PC-3 (cell line): Measurements from ENCODE around the gene SLIT1. TPM values are rescaled to one million over a fixed set of nuclear protein-coding genes. Genes with fewer than 3 reads are reported as not detected.

ENCODE experiments used
- ATAC-seq: fragments of 200-7000 bp; cut with Tn5 transposase; 2 replicates; pipeline ENCODE4 v1.9.1; 2020; ENCODE audit warnings: mild to moderate bottlenecking, moderate library complexity
- BruUV-seq: library from RNA; stranded (reverse); fragments of 400-500 nt; replicated peaks from 2 replicates; lab custom pipeline; 2021; lab: Mats Ljungman, UMichigan
- CTCF ChIA-PET: fragments of 300-600 bp; sonication (Branson Sonifier 250); formaldehyde crosslinking; loops from one replicate; lab custom pipeline; 2022; ENCODE audit warnings: antibody characterized with exemption; lab: Charles Lee
- POLR2A ChIA-PET: fragments of 300-600 bp; sonication (Branson Sonifier 250); formaldehyde crosslinking; loops from one replicate; lab custom pipeline; 2022; ENCODE audit warnings: antibody characterized with exemption; ENCODE audit not compliant: unreplicated experiment; lab: Charles Lee
- DNase-seq: peaks from one replicate; pipeline ENCODE4 v3.0.0-alpha.2; 2015
- H2AFZ ChIP-seq: fragments of 300-600 bp; sonication (generic); 2 replicates; pipeline ENCODE4 v1.6.0; 2016; ENCODE audit warnings: antibody characterized with exemption, low read length
- H3F3A ChIP-seq: fragments of 300-600 bp; sonication (generic); one replicate; pipeline ENCODE4 v1.6.0; 2017; ENCODE audit warnings: antibody characterized with exemption, low read length, control low read depth, mild to moderate bottlenecking; ENCODE audit not compliant: unreplicated experiment
- H3K27ac ChIP-seq: fragments of 300-600 bp; sonication (generic); 2 replicates; pipeline ENCODE4 v1.5.1; 2016; ENCODE audit warnings: mild to moderate bottlenecking, low read length
- H3K27me3 ChIP-seq: fragments of 300-600 bp; sonication (generic); 2 replicates; pipeline ENCODE4 v1.6.1; 2016; ENCODE audit warnings: low read length, mixed read lengths
- H3K36me3 ChIP-seq: fragments of 300-600 bp; sonication (generic); 2 replicates; pipeline ENCODE4 v1.6.1; 2016; ENCODE audit warnings: low read depth, mixed run types, low read length, mixed read lengths
- H3K4me1 ChIP-seq: fragments of 300-600 bp; sonication (generic); 2 replicates; pipeline ENCODE4 v1.5.1; 2016; ENCODE audit warnings: low read length; ENCODE audit not compliant: insufficient read depth
- H3K4me2 ChIP-seq: fragments of 300-600 bp; sonication (generic); 2 replicates; pipeline ENCODE4 v1.6.0; 2016; ENCODE audit warnings: low read length
- H3K4me3 ChIP-seq: fragments of 300-600 bp; sonication (generic); 2 replicates; pipeline ENCODE4 v1.5.1; 2016; ENCODE audit warnings: mild to moderate bottlenecking, low read length, mixed read lengths
- H3K79me2 ChIP-seq: fragments of 300-600 bp; sonication (generic); 2 replicates; pipeline ENCODE4 v1.6.1; 2017; ENCODE audit warnings: low read length, mixed read lengths
- H3K9ac ChIP-seq: fragments of 300-600 bp; sonication (generic); 2 replicates; pipeline ENCODE4 v1.6.0; 2016; ENCODE audit warnings: mild to moderate bottlenecking, low read length
- H3K9me2 ChIP-seq: fragments of 300-600 bp; sonication (generic); replicated peaks from 2 replicates; pipeline ENCODE4 v1.6.1; 2016; ENCODE audit warnings: mixed run types, low read length, mixed read lengths
- H3K9me3 ChIP-seq: fragments of 300-600 bp; sonication (generic); 2 replicates; pipeline ENCODE4 v1.6.1; 2016; ENCODE audit warnings: low read length, mixed read lengths
- H4K20me1 ChIP-seq: fragments of 300-600 bp; sonication (generic); 2 replicates; pipeline ENCODE4 v1.6.1; 2016; ENCODE audit warnings: low read length, mixed read lengths
- EZH2 ChIP-seq: fragments of 300-600 bp; sonication (generic); IDR thresholded peaks from one replicate; pipeline ENCODE4 v1.6.1; 2017; ENCODE audit warnings: antibody characterized with exemption, mild to moderate bottlenecking, low read length; ENCODE audit not compliant: unreplicated experiment
- EZH2phosphoT487 ChIP-seq: fragments of 300-600 bp; sonication (generic); IDR thresholded peaks from 2 replicates; pipeline ENCODE4 v1.6.1; 2018; ENCODE audit warnings: mild to moderate bottlenecking, antibody characterized with exemption, low read length, borderline replicate concordance
- intact Hi-C: fragments of 100-400 bp; cut with micrococcal nuclease; formaldehyde crosslinking; loops from 2 replicates; pipeline ENCODE4 v1.9.0; 2023
- total RNA-seq: library from RNA; depleted of rRNA; stranded (reverse); fragments of >200 nt; gene quantifications from 2 replicates; pipeline ENCODE4 v1.2.3, GENCODE V29; 2014
- TF ChIP-seq, protein P1 (sequence below): fragments of 300-600 bp; sonication (generic); conservative IDR thresholded peaks from 2 replicates; pipeline ENCODE4 v1.5.1; 2017; ENCODE audit warnings: antibody characterized with exemption, low read depth, mild to moderate bottlenecking, low read length

SLIT1 gene
- total RNA-seq, 1 experiment from 2014 or later = not detected

- TF ChIP-seq, protein P1, sequence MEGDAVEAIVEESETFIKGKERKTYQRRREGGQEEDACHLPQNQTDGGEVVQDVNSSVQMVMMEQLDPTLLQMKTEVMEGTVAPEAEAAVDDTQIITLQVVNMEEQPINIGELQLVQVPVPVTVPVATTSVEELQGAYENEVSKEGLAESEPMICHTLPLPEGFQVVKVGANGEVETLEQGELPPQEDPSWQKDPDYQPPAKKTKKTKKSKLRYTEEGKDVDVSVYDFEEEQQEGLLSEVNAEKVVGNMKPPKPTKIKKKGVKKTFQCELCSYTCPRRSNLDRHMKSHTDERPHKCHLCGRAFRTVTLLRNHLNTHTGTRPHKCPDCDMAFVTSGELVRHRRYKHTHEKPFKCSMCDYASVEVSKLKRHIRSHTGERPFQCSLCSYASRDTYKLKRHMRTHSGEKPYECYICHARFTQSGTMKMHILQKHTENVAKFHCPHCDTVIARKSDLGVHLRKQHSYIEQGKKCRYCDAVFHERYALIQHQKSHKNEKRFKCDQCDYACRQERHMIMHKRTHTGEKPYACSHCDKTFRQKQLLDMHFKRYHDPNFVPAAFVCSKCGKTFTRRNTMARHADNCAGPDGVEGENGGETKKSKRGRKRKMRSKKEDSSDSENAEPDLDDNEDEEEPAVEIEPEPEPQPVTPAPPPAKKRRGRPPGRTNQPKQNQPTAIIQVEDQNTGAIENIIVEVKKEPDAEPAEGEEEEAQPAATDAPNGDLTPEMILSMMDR = no peak
- TF ChIP-seq EZH2phosphoT487 (no peak), EZH2 (no peak)
- peak overlapping the region; percentile 90 for H3K27ac ChIP-seq
- peaks cover 29% of the 10 kb centered on the region for H3K4me1 ChIP-seq
- POLR2A ChIA-PET = no interaction called here
- no peaks in the 10 kb centered on the region for H3K79me2 ChIP-seq
- CTCF ChIA-PET = interaction anchor here (1.7 kb wide), 1 partner anchor 14 kb away, joined by 4 read pairs; no protein-coding TSS in a partner anchor
- intact Hi-C loops = loop anchor here (5.0 to 10.0 kb wide), 2 partner anchors 181 to 259 kb away; no protein-coding TSS in a partner anchor
- no peaks in the 10 kb centered on the region for H3F3A ChIP-seq
- no peaks in the 10 kb centered on the region for H3K27me3 ChIP-seq
- no peaks in the 10 kb centered on the region for H3K9me2 ChIP-seq
- peak overlapping the region; percentile 64; the same call in 1 of the 2 replicates for H2AFZ ChIP-seq
- DNase-seq (no peak), ATAC-seq (no peak)
- H3K4me2 ChIP-seq = peak overlapping the region; percentile 86
- peak overlapping the region; percentile 57 for H3K4me3 ChIP-seq
- H3K9ac ChIP-seq = peak overlapping the region; percentile 27; the same call in 1 of the 2 replicates
- H4K20me1 ChIP-seq = no peaks in the 10 kb centered on the region
- H3K36me3 ChIP-seq = no peaks in the 10 kb centered on the region; the same call in 1 of the 2 replicates
- H3K9me3 ChIP-seq = no peaks in the 10 kb centered on the region
- BruUV-seq = no TSS peak
Observed at GRCh38 chr10:97023401-97024167, 162.2 kb downstream of the SLIT1 start.

DNA sequence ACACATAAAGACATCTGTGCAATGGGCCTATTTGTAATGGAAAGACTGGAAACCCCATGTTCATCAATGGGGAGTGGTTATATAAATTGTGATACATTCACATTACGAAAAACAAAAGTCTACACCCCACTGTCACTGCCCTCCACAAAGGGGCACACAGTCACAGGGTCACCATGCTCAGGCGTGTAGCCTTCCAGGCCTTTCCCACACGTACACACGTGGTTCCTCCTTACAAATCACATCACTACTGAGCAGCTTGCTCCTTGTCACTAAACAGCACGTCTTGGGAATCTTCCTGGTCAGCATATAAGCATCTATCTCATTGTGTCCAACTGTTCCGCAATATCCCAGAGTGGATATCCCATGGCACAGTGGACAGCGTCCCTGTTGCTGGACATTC is 163.1 kb downstream of the SLIT1 start:
- Histone ChIP-seq H3K27ac (no peak overlapping the region), H3K4me2 (no peak overlapping the region), H3K9me2 (no peaks in the 10 kb centered on the region), H3K27me3 (no peaks in the 10 kb centered on the region), H3K36me3 (no peaks in the 10 kb centered on the region; the same call in 1 of the 2 replicates), H3K79me2 (no peaks in the 10 kb centered on the region), H3K9me3 (no peaks in the 10 kb centered on the region), H3F3A (no peaks in the 10 kb centered on the region), H3K4me1 (peaks cover 25% of the 10 kb centered on the region), H3K9ac (no peak overlapping the region), H3K4me3 (no peak overlapping the region), H4K20me1 (no peaks in the 10 kb centered on the region), H2AFZ (no peak overlapping the region)
- ATAC-seq = no peak
- TF ChIP-seq EZH2 (no peak), EZH2phosphoT487 (no peak)
- TF ChIP-seq, protein P1 = no peak
- POLR2A ChIA-PET = no interaction called here
- no TSS peak for BruUV-seq
- intact Hi-C loops = loop anchor here (5.0 to 10.0 kb wide), 2 partner anchors 180 to 258 kb away; no protein-coding TSS in a partner anchor
- CTCF ChIA-PET = no interaction called here
- DNase-seq = no peak
